Erythroblast (primary cell): Measurements from ENCODE around the gene TUG1.

ENCODE experiments used
- GATA1 ChIP-seq: IDR thresholded peaks from 2 replicates; pipeline ENCODE4 v1.6.1; 2011; ENCODE audit warnings: low read depth, mild to moderate bottlenecking, control low read depth, low read length, moderate library complexity
- POLR2A ChIP-seq: IDR thresholded peaks from 2 replicates; pipeline ENCODE4 v1.6.1; 2011; ENCODE audit warnings: mild to moderate bottlenecking, low read length

DNA sequence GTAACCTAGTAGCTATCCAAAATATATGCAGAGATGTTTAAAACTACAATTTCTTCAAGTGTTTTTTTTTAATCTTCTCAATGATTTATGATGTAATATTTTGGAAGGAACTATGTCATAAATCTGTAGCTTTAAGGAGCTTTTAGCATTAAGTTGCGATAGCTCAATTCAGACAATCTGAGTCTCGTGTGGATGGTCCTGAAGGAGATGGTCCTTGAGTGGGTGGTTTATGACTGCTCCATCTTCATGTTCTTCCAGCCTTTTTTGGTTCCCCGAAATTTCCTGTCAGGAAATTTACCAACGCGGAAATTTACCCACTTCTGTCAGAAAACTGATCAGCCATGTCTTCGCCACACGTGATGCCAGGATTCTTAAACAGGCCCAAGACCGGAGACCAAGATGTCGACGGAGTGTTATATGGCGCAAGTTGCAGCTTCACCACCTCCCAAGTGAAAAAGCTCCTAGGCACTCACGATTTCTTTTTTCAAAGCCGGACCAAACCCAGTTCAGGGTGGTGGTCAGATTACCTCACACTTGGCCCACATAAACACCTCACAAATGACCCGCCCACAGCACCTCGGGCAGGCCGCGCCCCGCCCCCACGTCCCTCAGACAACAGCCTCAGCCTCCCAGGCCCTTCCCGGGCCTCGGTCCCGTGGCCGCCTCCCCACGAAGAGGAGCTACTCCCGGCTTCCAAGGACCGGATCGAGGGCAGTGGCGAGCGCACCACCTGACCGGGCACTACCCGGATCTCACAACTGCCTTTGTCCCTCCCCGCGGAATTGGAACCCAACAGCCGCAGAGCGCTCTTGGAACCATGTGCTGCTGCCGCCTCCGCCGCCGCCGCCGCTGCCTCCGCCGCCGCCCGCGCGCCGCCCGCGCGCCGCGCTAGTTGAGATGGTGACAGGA, 796 bp upstream of the TUG1 start, which contains the start of gene MORC2:
- TF ChIP-seq POLR2A (no peak), GATA1 (no peak)
